Measurements from ENCODE around the gene DLX5. TPM values are rescaled to one million over a fixed set of nuclear protein-coding genes. Genes with fewer than 3 reads are reported as not detected.

The DLX5 gene
- total and polyA plus RNA-seq, 2 experiments from 2014 or later, result not detected

GRCh38 chr7:97026715-97027426 is 2.2 kb upstream of the DLX5 start:
- no peak for DNase-seq
- H3K9me3 ChIP-seq (ENCODE audit: low read depth), result no peaks in the 10 kb centered on the region
- no peak overlapping the region for H3K27ac ChIP-seq
- peak overlapping the region; percentile 71 for H3K4me3 ChIP-seq
- WGBS, 2 experiments (ENCODE audit: low coverage in 1 of 2, low lambda C conversion rate in 2 of 2, missing lambda C conversion rate in 2 of 2), result 10 to 11% methylated on average over 17 of the region's 17 CpGs
- in situ Hi-C loops (cut with MboI), result loop anchor here (10.0 kb wide), 1 partner anchor 952 kb away; no protein-coding TSS in a partner anchor
- no peaks in the 10 kb centered on the region for H3K79me2 ChIP-seq (ENCODE audit: insufficient read depth)
- TF ChIP-seq EZH2phosphoT487 (IDR thresholded peaks at IDR 0.05; ENCODE audit: insufficient read depth, low read depth) (no peak), EZH2 (IDR thresholded peaks at IDR 0.05; ENCODE audit: insufficient read depth, poor library complexity, severe bottlenecking) (no peak)
- peak overlapping the region; percentile 80 for H2AFZ ChIP-seq
- no peaks in the 10 kb centered on the region for H3K36me3 ChIP-seq (ENCODE audit: low read depth)
- no peak overlapping the region for H3K9ac ChIP-seq
- H3K4me2 ChIP-seq (ENCODE audit: unreplicated experiment), result peak overlapping the region; percentile 96
- no peaks in the 10 kb centered on the region for H3F3A ChIP-seq (ENCODE audit: insufficient read depth)
- no peaks in the 10 kb centered on the region for H3K4me1 ChIP-seq (ENCODE audit: insufficient read depth)
- no peaks in the 10 kb centered on the region for H4K20me1 ChIP-seq (ENCODE audit: insufficient read depth)
- peaks cover 72% of the 10 kb centered on the region for H3K27me3 ChIP-seq (replicated peaks; ENCODE audit: insufficient read depth)
- no peaks in the 10 kb centered on the region for H3K9me2 ChIP-seq (ENCODE audit: insufficient read depth)

DNA sequence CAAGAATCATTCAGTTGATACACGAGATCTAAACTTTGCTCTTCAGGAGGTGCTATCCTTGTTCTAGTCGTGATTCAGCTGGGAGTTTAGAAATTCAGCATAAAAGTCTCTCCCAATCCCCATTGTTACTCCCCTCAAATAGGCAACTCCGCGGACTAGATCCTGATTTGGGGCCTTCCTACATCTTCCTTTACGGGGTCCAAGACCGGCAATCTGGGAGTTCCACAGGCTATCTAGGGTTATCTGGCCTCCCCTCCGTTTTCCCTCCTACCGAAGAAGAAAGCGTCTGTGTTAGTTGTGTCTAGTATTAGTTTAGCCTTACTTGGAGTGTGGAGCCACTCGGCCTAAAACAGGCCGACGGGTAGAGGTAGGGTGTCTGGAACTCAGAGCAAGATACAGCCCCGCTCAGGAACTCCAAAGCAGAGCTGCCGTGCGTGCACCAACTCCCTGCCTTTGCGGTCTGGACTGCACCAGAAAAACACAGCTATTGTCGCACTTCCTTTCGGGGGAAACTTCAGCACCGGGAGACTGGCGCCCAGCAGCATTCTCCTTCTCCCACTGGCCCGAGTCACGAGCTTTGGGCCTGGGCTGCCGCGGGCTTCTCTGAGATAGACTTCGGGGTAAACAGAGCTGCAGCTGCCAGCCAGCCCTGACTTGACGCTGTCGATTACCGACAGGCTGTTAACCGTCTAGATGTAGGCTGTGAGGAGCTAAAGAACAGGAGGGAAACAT is 1.5 kb upstream of the DLX5 start:
- in situ Hi-C loops (cut with MboI), result loop anchor here (10.0 kb wide), 1 partner anchor 951 kb away; no protein-coding TSS in a partner anchor

DNA sequence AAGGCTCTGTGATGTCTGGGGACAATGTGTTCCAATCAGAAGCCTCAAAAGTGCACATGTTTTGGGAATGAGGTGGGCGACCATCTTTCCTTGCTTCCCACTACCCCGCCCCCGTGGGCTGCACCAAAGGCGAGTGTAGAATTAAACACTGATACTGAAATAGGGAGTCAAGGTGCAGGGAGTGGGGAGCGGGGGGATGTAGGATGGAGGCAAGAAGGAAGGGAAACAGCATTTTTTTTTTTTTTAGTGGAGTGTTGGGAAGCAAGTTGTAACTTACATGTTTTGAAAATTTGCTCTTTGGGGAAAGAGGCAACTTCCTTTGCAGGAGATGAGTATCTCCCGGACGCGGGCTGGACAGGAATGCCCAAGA is 484 bp upstream of the DLX5 start:
- TF ChIP-seq EZH2phosphoT487 (IDR thresholded peaks at IDR 0.05; ENCODE audit: insufficient read depth, low read depth) (no peak), EZH2 (IDR thresholded peaks at IDR 0.05; ENCODE audit: insufficient read depth, poor library complexity, severe bottlenecking) (peak; percentile 4)
- Histone ChIP-seq H3K4me2 (ENCODE audit: unreplicated experiment) (no peak overlapping the region), H3K27me3 (replicated peaks; ENCODE audit: insufficient read depth) (peaks cover 74% of the 10 kb centered on the region), H2AFZ (no peak overlapping the region), H3K27ac (no peak overlapping the region), H3K36me3 (ENCODE audit: low read depth) (no peaks in the 10 kb centered on the region), H3K79me2 (ENCODE audit: insufficient read depth) (no peaks in the 10 kb centered on the region), H4K20me1 (ENCODE audit: insufficient read depth) (no peaks in the 10 kb centered on the region), H3K4me1 (ENCODE audit: insufficient read depth) (no peaks in the 10 kb centered on the region), H3K4me3 (no peak overlapping the region), H3K9me2 (ENCODE audit: insufficient read depth) (no peaks in the 10 kb centered on the region), H3K9me3 (ENCODE audit: low read depth) (no peaks in the 10 kb centered on the region), H3F3A (ENCODE audit: insufficient read depth) (no peaks in the 10 kb centered on the region), H3K9ac (no peak overlapping the region)
- in situ Hi-C loops (cut with MboI), result loop anchor here (10.0 kb wide), 1 partner anchor 950 kb away; no protein-coding TSS in a partner anchor
- WGBS, 2 experiments (ENCODE audit: low coverage in 1 of 2, low lambda C conversion rate in 2 of 2, missing lambda C conversion rate in 2 of 2), result 0 to 6% methylated on average over 8 of the region's 8 CpGs
- no peak for DNase-seq

More for the DNA sequence above, 1.5 kb upstream of the DLX5 start:
- H4K20me1 ChIP-seq (ENCODE audit: insufficient read depth), result no peaks in the 10 kb centered on the region
- H3K9ac ChIP-seq, result no peak overlapping the region
- H3K4me3 ChIP-seq, result no peak overlapping the region
- H3K9me3 ChIP-seq (ENCODE audit: low read depth), result no peaks in the 10 kb centered on the region
- WGBS, 2 experiments (ENCODE audit: low coverage in 1 of 2, low lambda C conversion rate in 2 of 2, missing lambda C conversion rate in 2 of 2), result 14 to 16% methylated on average over 29 of the region's 29 CpGs
- no peaks in the 10 kb centered on the region for H3K4me1 ChIP-seq (ENCODE audit: insufficient read depth)
- H2AFZ ChIP-seq, result no peak overlapping the region
- peaks cover 72% of the 10 kb centered on the region for H3K27me3 ChIP-seq (replicated peaks; ENCODE audit: insufficient read depth)
- H3F3A ChIP-seq (ENCODE audit: insufficient read depth), result no peaks in the 10 kb centered on the region
- H3K27ac ChIP-seq, result no peak overlapping the region
- H3K9me2 ChIP-seq (ENCODE audit: insufficient read depth), result no peaks in the 10 kb centered on the region
- peak; percentile 59 for TF ChIP-seq EZH2 (IDR thresholded peaks at IDR 0.05; ENCODE audit: insufficient read depth, poor library complexity, severe bottlenecking)
- TF ChIP-seq EZH2phosphoT487 (IDR thresholded peaks at IDR 0.05; ENCODE audit: insufficient read depth, low read depth), result 0 out of 2 replicates have a peak, but pooled peaks have one; percentile 61
- H3K36me3 ChIP-seq (ENCODE audit: low read depth), result no peaks in the 10 kb centered on the region
- no peak overlapping the region for H3K4me2 ChIP-seq (ENCODE audit: unreplicated experiment)
- H3K79me2 ChIP-seq (ENCODE audit: insufficient read depth), result no peaks in the 10 kb centered on the region
- DNase-seq, result peak; percentile 30

GRCh38 chr7:97022491-97023306 is 1.9 kb downstream of the DLX5 start:
- no peaks in the 10 kb centered on the region for H3K79me2 ChIP-seq (ENCODE audit: insufficient read depth)
- H3K4me1 ChIP-seq (ENCODE audit: insufficient read depth), result no peaks in the 10 kb centered on the region
- no peaks in the 10 kb centered on the region for H3K36me3 ChIP-seq (ENCODE audit: low read depth)
- H3K9me3 ChIP-seq (ENCODE audit: low read depth), result no peaks in the 10 kb centered on the region
- no peak overlapping the region for H3K9ac ChIP-seq
- no peak for TF ChIP-seq EZH2 (IDR thresholded peaks at IDR 0.05; ENCODE audit: insufficient read depth, poor library complexity, severe bottlenecking)
- no peak for TF ChIP-seq EZH2phosphoT487 (IDR thresholded peaks at IDR 0.05; ENCODE audit: insufficient read depth, low read depth)
- H3F3A ChIP-seq (ENCODE audit: insufficient read depth), result no peaks in the 10 kb centered on the region
- H2AFZ ChIP-seq, result no peak overlapping the region
- in situ Hi-C loops (cut with MboI), result loop anchor here (10.0 kb wide), 1 partner anchor 948 kb away; no protein-coding TSS in a partner anchor
- whole genome bisulfite sequencing, 2 experiments (ENCODE audit: low coverage in 1 of 2, low lambda C conversion rate in 2 of 2, missing lambda C conversion rate in 2 of 2), result 4 to 5% methylated on average over 29 to 35 of the region's 35 CpGs
- no peak overlapping the region for H3K27ac ChIP-seq
- H3K4me3 ChIP-seq, result no peak overlapping the region
- no peaks in the 10 kb centered on the region for H3K9me2 ChIP-seq (ENCODE audit: insufficient read depth)
- DNase-seq, result no peak
- H3K27me3 ChIP-seq (replicated peaks; ENCODE audit: insufficient read depth), result peaks cover 93% of the 10 kb centered on the region
- no peak overlapping the region for H3K4me2 ChIP-seq (ENCODE audit: unreplicated experiment)
- H4K20me1 ChIP-seq (ENCODE audit: insufficient read depth), result no peaks in the 10 kb centered on the region
